Upper lobe of left lung (tissue), 6 donors: ENCODE measurements around the gene SMAD6. TPM values are rescaled to one million over a fixed set of nuclear protein-coding genes. Genes with fewer than 3 reads are reported as not detected.

Experiments used
- ATAC-seq, 2 donors: fragments of 200-7000 bp; cut with Tn5 transposase; one replicate each; pipeline ENCODE4 v1.9.1; 2022; ENCODE audit warnings: mild to moderate bottlenecking in 2 of 2, moderate library complexity in 2 of 2; ENCODE audit not compliant: low FRiP score in 2 of 2
- DNase-seq, 2 donors: peaks; one replicate each; pipeline ENCODE4 v3.0.0-alpha.2; 2019 to 2020
- H3K27ac ChIP-seq, 4 donors: fragments of 200-600 bp; sonication (generic); one replicate each; pipeline ENCODE4 v1.5.1; 2016 to 2019
- H3K27me3 ChIP-seq, 4 donors: fragments of 200-600 bp; sonication (generic); one replicate each; pipeline ENCODE4 v1.5.1; 2017 to 2019
- H3K36me3 ChIP-seq, 4 donors: fragments of 200-600 bp; sonication (generic); one replicate each; pipeline ENCODE4 v1.5.1; 2016 to 2019
- H3K4me1 ChIP-seq, 4 donors: fragments of 200-600 bp; sonication (generic); one replicate each; pipeline ENCODE4 v1.5.1; 2018 to 2019
- H3K4me3 ChIP-seq, 4 donors: fragments of 200-600 bp; sonication (generic); one replicate each; pipeline ENCODE4 v1.5.1; 2017 to 2019; ENCODE audit warnings: mild to moderate bottlenecking in 2 of 4, moderate library complexity in 1 of 4
- H3K9me3 ChIP-seq, 4 donors: fragments of 200-600 bp; sonication (generic); one replicate each; pipeline ENCODE4 v1.5.1; 2018 to 2019
- EP300 ChIP-seq, 4 donors: sonication (generic); formaldehyde crosslinking; IDR thresholded peaks; one replicate each; pipeline ENCODE4 v1.5.1; 2017; ENCODE audit warnings: antibody characterized with exemption in 4 of 4, control low read depth in 2 of 4
- POLR2A ChIP-seq, 4 donors: fragments of 450-650 bp; IDR thresholded peaks; one replicate each; pipeline ENCODE4 v1.5.1; 2016 to 2017; ENCODE audit warnings: antibody characterized with exemption in 4 of 4, mild to moderate bottlenecking in 2 of 4
- POLR2AphosphoS5 ChIP-seq, 2 donors: sonication (generic); formaldehyde crosslinking; IDR thresholded peaks; one replicate each; pipeline ENCODE4 v1.5.1; 2017; ENCODE audit warnings: antibody characterized with exemption in 2 of 2
- WGBS, 2 donors: methylation state at CpG; one replicate each; pipeline ENCODE4 v1.1.5; 2017 to 2018; 5-methylcytosine and 5-hydroxymethylcytosine counted together
- total RNA-seq, 6 donors: library from RNA; depleted of rRNA in 4 of 6; stranded (reverse); fragments of >200 nt in 4 of 6; gene quantifications; one replicate each; pipeline versions ENCODE4 v1.1.0 to v1.2.1, GENCODE V29; 2016 to 2021
- TF ChIP-seq, protein P1 (sequence below), 6 experiments: fragments of 450-650 bp in 4 of 6; fragments of 200-600 bp in 2 of 6; sonication (generic) in 2 of 6; IDR thresholded peaks; one replicate each; pipeline ENCODE4 v1.5.1; 2016 to 2019; ENCODE audit warnings: antibody characterized with exemption in 6 of 6
- donor health status: DM: no; HTN: no; CAD: no; lungs with moderate emphysema.
- donor health status: DM: no; HTN: yes; CAD: no; lungs with severe emphysema.

The SMAD6 gene
- total RNA-seq, 6 donors from 2014 or later, result 76.6 to 377 (median 102) TPM

- ATAC-seq (no peak), DNase-seq (peak in 1 of 2 donors; percentile 4)
- TF ChIP-seq POLR2A (IDR thresholded peaks at IDR 0.05) (no peak), EP300 (IDR thresholded peaks at IDR 0.05) (no peak), POLR2AphosphoS5 (IDR thresholded peaks at IDR 0.05) (no peak)
- TF ChIP-seq, protein P1, sequence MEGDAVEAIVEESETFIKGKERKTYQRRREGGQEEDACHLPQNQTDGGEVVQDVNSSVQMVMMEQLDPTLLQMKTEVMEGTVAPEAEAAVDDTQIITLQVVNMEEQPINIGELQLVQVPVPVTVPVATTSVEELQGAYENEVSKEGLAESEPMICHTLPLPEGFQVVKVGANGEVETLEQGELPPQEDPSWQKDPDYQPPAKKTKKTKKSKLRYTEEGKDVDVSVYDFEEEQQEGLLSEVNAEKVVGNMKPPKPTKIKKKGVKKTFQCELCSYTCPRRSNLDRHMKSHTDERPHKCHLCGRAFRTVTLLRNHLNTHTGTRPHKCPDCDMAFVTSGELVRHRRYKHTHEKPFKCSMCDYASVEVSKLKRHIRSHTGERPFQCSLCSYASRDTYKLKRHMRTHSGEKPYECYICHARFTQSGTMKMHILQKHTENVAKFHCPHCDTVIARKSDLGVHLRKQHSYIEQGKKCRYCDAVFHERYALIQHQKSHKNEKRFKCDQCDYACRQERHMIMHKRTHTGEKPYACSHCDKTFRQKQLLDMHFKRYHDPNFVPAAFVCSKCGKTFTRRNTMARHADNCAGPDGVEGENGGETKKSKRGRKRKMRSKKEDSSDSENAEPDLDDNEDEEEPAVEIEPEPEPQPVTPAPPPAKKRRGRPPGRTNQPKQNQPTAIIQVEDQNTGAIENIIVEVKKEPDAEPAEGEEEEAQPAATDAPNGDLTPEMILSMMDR (IDR thresholded peaks at IDR 0.05), result no peak
Measured at GRCh38 chr15:66822114-66822513, 120.1 kb downstream of the SMAD6 start.

DNA sequence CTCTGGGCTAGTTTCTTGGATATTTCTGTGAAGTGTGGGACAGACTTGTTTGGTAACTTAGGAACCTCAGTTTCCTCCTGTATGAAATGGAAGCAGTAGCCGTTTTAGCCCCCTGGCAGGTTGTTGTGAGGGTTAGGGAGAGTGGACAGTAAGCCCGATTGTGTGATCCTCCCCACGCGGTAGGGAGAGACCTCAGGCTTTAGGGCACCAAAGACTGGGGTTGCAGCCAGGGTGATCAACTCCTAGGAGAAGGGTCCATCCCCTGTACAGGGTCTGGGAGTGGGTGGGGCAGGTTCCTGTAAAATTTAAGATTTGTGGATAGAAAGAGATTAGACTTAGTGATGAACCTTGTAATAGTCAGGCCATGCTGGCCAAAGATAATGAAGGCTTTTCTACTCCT lies 120.5 kb downstream of the SMAD6 start:
- TF ChIP-seq, protein P1 (IDR thresholded peaks at IDR 0.05), result no peak
- no peak for TF ChIP-seq EP300 (IDR thresholded peaks at IDR 0.05)
- no peak for TF ChIP-seq POLR2AphosphoS5 (IDR thresholded peaks at IDR 0.05)
- no peak for TF ChIP-seq POLR2A (IDR thresholded peaks at IDR 0.05)
- WGBS, 2 donors, result 87 to 96% methylated on average over 3 to 4 of the region's 4 CpGs
- no peak for DNase-seq
- Histone ChIP-seq H3K9me3 (no peaks in the 10 kb centered on the region), H3K27ac (no peak overlapping the region), H3K36me3 (no peaks in the 10 kb centered on the region), H3K27me3 (no peaks in the 10 kb centered on the region), H3K4me1 (no peaks in the 10 kb centered on the region), H3K4me3 (no peak overlapping the region)
- no peak for ATAC-seq

More at GRCh38 chr15:66822114-66822513, 120.1 kb downstream of the SMAD6 start:
- no peaks in the 10 kb centered on the region for H3K9me3 ChIP-seq
- H3K27me3 ChIP-seq, result no peaks in the 10 kb centered on the region
- H3K27ac ChIP-seq, result no peak overlapping the region
- no peaks in the 10 kb centered on the region for H3K36me3 ChIP-seq
- WGBS, 2 donors, result 90 to 94% methylated on average over 8 of the region's 8 CpGs
- H3K4me3 ChIP-seq, result no peak overlapping the region
- H3K4me1 ChIP-seq, result no peaks in the 10 kb centered on the region

- Histone ChIP-seq H3K36me3 (no peaks in the 10 kb centered on the region), H3K4me1 (no peaks in the 10 kb centered on the region), H3K9me3 (no peaks in the 10 kb centered on the region), H3K4me3 (no peak overlapping the region), H3K27ac (no peak overlapping the region), H3K27me3 (no peaks in the 10 kb centered on the region)
- DNase-seq (peak in 1 of 2 donors; percentile 3), ATAC-seq (no peak)
- 94 to 95% methylated on average over 9 of the region's 9 CpGs for WGBS, 2 donors
- TF ChIP-seq POLR2A (IDR thresholded peaks at IDR 0.05), result no peak
- no peak for TF ChIP-seq POLR2AphosphoS5 (IDR thresholded peaks at IDR 0.05)
- no peak for TF ChIP-seq EP300 (IDR thresholded peaks at IDR 0.05)
Measured at GRCh38 chr15:66823601-66824000, 121.6 kb downstream of the SMAD6 start.

DNA sequence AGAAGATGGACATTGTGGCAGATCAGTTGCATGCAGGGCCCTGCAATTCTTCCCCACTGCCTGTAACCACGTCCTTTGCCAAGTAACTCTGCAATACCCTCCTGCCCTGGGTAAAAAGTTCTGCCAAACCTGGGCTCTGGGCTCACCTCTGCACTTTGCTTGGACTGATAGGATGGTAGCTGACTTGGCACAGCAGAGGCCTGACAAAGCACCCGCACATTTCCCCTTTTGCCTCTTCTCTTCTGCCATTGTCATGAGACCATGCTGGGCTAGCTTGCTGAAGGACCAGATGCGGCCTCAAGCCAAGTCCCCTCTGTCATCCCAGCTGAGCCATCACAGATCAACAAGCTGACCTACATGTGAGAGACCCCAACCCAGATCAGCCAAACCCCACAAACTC lies 122.4 kb downstream of the SMAD6 start:
- no peaks in the 10 kb centered on the region for H3K27me3 ChIP-seq
- ATAC-seq (no peak), DNase-seq (peak in 1 of 2 donors; percentile 14)
- no peaks in the 10 kb centered on the region for H3K4me1 ChIP-seq
- WGBS, 2 donors, result 93 to 100% methylated on average over 2 to 3 of the region's 3 CpGs
- H3K27ac ChIP-seq, result no peak overlapping the region
- H3K4me3 ChIP-seq, result no peak overlapping the region
- H3K36me3 ChIP-seq, result no peaks in the 10 kb centered on the region
- H3K9me3 ChIP-seq, result no peaks in the 10 kb centered on the region
- TF ChIP-seq, protein P1 (IDR thresholded peaks at IDR 0.05), result no peak
- TF ChIP-seq EP300 (IDR thresholded peaks at IDR 0.05) (no peak), POLR2AphosphoS5 (IDR thresholded peaks at IDR 0.05) (no peak), POLR2A (IDR thresholded peaks at IDR 0.05) (no peak)

GRCh38 chr15:66825139-66825538 lies 123.1 kb downstream of the SMAD6 start:
- H3K4me3 ChIP-seq, result no peak overlapping the region
- ATAC-seq (no peak), DNase-seq (no peak)
- no peaks in the 10 kb centered on the region for H3K9me3 ChIP-seq
- H3K27me3 ChIP-seq, result no peaks in the 10 kb centered on the region
- WGBS, 2 donors, result 95 to 100% methylated on average over 3 of the region's 3 CpGs
- H3K4me1 ChIP-seq, result no peaks in the 10 kb centered on the region
- no peak for TF ChIP-seq POLR2AphosphoS5 (IDR thresholded peaks at IDR 0.05)
- TF ChIP-seq, protein P1 (IDR thresholded peaks at IDR 0.05), result no peak
- H3K27ac ChIP-seq, result no peak overlapping the region
- no peaks in the 10 kb centered on the region for H3K36me3 ChIP-seq
